CD4-positive, alpha-beta T cell treated with Interleukin-6 for 4 hours (primary cell): ENCODE measurements around the gene CCS.
A peak's percentile ranks its signal among the peaks of the same experiment; 100 is the strongest.
"Not testable (repeated sequence)": the region's sequence is repeated elsewhere in the genome, so short reads cannot be mapped to it uniquely, and the experiment has no call there.

Experiments used
- DNase-seq: peaks from one replicate; pipeline ENCODE4 v3.0.0-alpha.2; 2020; ENCODE audit warnings: mixed read lengths

CCS gene

GRCh38 chr11:66561975-66562248, 31.1 kb upstream of the CCS start:
- no peak for DNase-seq

- no peak for DNase-seq
These were observed 30.7 kb upstream of the CCS start for GRCh38 chr11:66562275-66562674.

- no peak for DNase-seq
These were observed 29.9 kb upstream of the CCS start for GRCh38 chr11:66562907-66563583.

GRCh38 chr11:66563832-66564231, 29.2 kb upstream of the CCS start:
- no peak for DNase-seq

GRCh38 chr11:66564538-66564937, 28.4 kb upstream of the CCS start:
- no peak for DNase-seq

GRCh38 chr11:66564984-66565383, 28.0 kb upstream of the CCS start:
- no peak for DNase-seq

GRCh38 chr11:66566221-66566620, 26.8 kb upstream of the CCS start:
- DNase-seq: no peak

GRCh38 chr11:66567787-66568123, 25.2 kb upstream of the CCS start:
- no peak for DNase-seq

GRCh38 chr11:66568124-66568916, 24.7 kb upstream of the CCS start, which contains the start of gene CTSF:
Gene CTSF, minus strand, starts transcription at chr11:66568606. Its CDS starts 120 bp downstream, at chr11:66568486.
- DNase-seq: peak; percentile 79

- no peak for DNase-seq
These were observed 23.9 kb upstream of the CCS start for GRCh38 chr11:66569076-66569475.

GRCh38 chr11:66570079-66570849, 22.7 kb upstream of the CCS start:
- no peak for DNase-seq

- no peak for DNase-seq
These were observed 22.2 kb upstream of the CCS start for GRCh38 chr11:66570850-66571180.

- peak; percentile 85 for DNase-seq
These were observed 13.9 kb upstream of the CCS start for GRCh38 chr11:66579017-66579606.

- DNase-seq: no peak
These were observed 12.2 kb upstream of the CCS start for GRCh38 chr11:66580803-66581202.

- DNase-seq: no peak
These were observed 11.7 kb upstream of the CCS start for GRCh38 chr11:66581261-66581660.

GRCh38 chr11:66582565-66583147, 10.3 kb upstream of the CCS start:
- not testable (repeated sequence) for DNase-seq

- DNase-seq: not testable (repeated sequence)
These were observed 7.5 kb upstream of the CCS start for GRCh38 chr11:66585447-66585846.

- no peak for DNase-seq
These were observed 6.8 kb upstream of the CCS start for GRCh38 chr11:66586136-66586535.

GRCh38 chr11:66589315-66589714, 3.7 kb upstream of the CCS start:
- DNase-seq: not testable (repeated sequence)

- no peak for DNase-seq
These were observed 2.8 kb upstream of the CCS start for GRCh38 chr11:66589996-66590675.

GRCh38 chr11:66591175-66591574, 1.8 kb upstream of the CCS start:
- DNase-seq: no peak

GRCh38 chr11:66593303-66593635, 284 bp downstream of the CCS start:
- peak; percentile 7 for DNase-seq

- DNase-seq: no peak
These were observed 665 bp downstream of the CCS start for GRCh38 chr11:66593650-66594049.
